Measurements from ENCODE around the gene PPP3R1. TPM values are rescaled to one million over a fixed set of nuclear protein-coding genes. Genes with fewer than 3 reads are reported as not detected.

The PPP3R1 gene
- total RNA-seq, 1 donor from 2014 or later = 57.7 TPM

- DNase-seq (ENCODE audit: low spot score) = no peak
Observed at GRCh38 chr2:68258851-68259250, 6.5 kb upstream of the PPP3R1 start.

- no peak for DNase-seq (ENCODE audit: low spot score)
Observed at GRCh38 chr2:68256093-68256450, 3.7 kb upstream of the PPP3R1 start.

GRCh38 chr2:68253219-68254068 is 1.1 kb upstream of the PPP3R1 start:
- no peak for DNase-seq (ENCODE audit: low spot score)

- peak; percentile 47 for DNase-seq (ENCODE audit: low spot score)
Observed at GRCh38 chr2:68251855-68252399, 405 bp downstream of the PPP3R1 start.

GRCh38 chr2:68251187-68251854 is 1.0 kb downstream of the PPP3R1 start:
- peak; percentile 88 for DNase-seq (ENCODE audit: low spot score)

- DNase-seq (ENCODE audit: low spot score) = no peak
Observed at GRCh38 chr2:68250652-68251186, 1.6 kb downstream of the PPP3R1 start.

GRCh38 chr2:68250196-68250595 is 2.1 kb downstream of the PPP3R1 start:
- no peak for DNase-seq (ENCODE audit: low spot score)

GRCh38 chr2:68248806-68249205 is 3.5 kb downstream of the PPP3R1 start:
- no peak for DNase-seq (ENCODE audit: low spot score)

- no peak for DNase-seq (ENCODE audit: low spot score)
Observed at GRCh38 chr2:68248361-68248760, 4.0 kb downstream of the PPP3R1 start.

- DNase-seq (ENCODE audit: low spot score) = no peak
Observed at GRCh38 chr2:68246396-68246795, 5.9 kb downstream of the PPP3R1 start.

- DNase-seq (ENCODE audit: low spot score) = no peak
Observed at GRCh38 chr2:68245672-68246071, 6.7 kb downstream of the PPP3R1 start.

GRCh38 chr2:68245066-68245465 is 7.3 kb downstream of the PPP3R1 start:
- DNase-seq (ENCODE audit: low spot score) = no peak

GRCh38 chr2:68244456-68244855 is 7.9 kb downstream of the PPP3R1 start:
- no peak for DNase-seq (ENCODE audit: low spot score)

GRCh38 chr2:68241732-68242131 is 10.6 kb downstream of the PPP3R1 start:
- DNase-seq (ENCODE audit: low spot score) = no peak

GRCh38 chr2:68240446-68240845 is 11.9 kb downstream of the PPP3R1 start:
- no peak for DNase-seq (ENCODE audit: low spot score)

- no peak for DNase-seq (ENCODE audit: low spot score)
Observed at GRCh38 chr2:68238955-68239822, 13.1 kb downstream of the PPP3R1 start.

GRCh38 chr2:68237976-68238580 is 14.3 kb downstream of the PPP3R1 start:
- DNase-seq (ENCODE audit: low spot score) = no peak

- DNase-seq (ENCODE audit: low spot score) = no peak
Observed at GRCh38 chr2:68237404-68237803, 14.9 kb downstream of the PPP3R1 start.

- DNase-seq (ENCODE audit: low spot score) = no peak
Observed at GRCh38 chr2:68236876-68237275, 15.5 kb downstream of the PPP3R1 start.

GRCh38 chr2:68236103-68236734 is 16.1 kb downstream of the PPP3R1 start:
- no peak for DNase-seq (ENCODE audit: low spot score)

GRCh38 chr2:68235090-68235489 is 17.2 kb downstream of the PPP3R1 start:
- DNase-seq (ENCODE audit: low spot score) = no peak

Measured in ureter (tissue), 1 donor.